Mesendoderm (in vitro differentiated cells): Measurements from ENCODE around the gene TECPR2.

Experiments
- DNase-seq: peaks from one replicate; pipeline ENCODE4 v3.0.0; 2013
- H2AK5ac ChIP-seq: 2 replicates; pipeline ENCODE4 v1.6.1; 2013; ENCODE audit warnings: low read length, inconsistent platforms
- H2BK120ac ChIP-seq: 2 replicates; pipeline ENCODE4 v1.6.1; 2013; ENCODE audit warnings: low read depth, mild to moderate bottlenecking, low read length, moderate library complexity, mixed read lengths
- H2BK15ac ChIP-seq: replicated peaks from 2 replicates; pipeline ENCODE4 v1.6.1; 2013; ENCODE audit warnings: low read depth, mild to moderate bottlenecking, moderate library complexity
- H2BK5ac ChIP-seq: 2 replicates; pipeline ENCODE4 v1.6.1; 2013; ENCODE audit warnings: low read length, inconsistent platforms
- H3K18ac ChIP-seq: 2 replicates; pipeline ENCODE4 v1.6.1; 2013; ENCODE audit warnings: mild to moderate bottlenecking, low read length, mixed read lengths
- H3K23ac ChIP-seq: one replicate; pipeline ENCODE4 v1.6.1; 2013; ENCODE audit warnings: low read length
- H3K27ac ChIP-seq: 2 replicates; pipeline ENCODE4 v1.5.1; 2013; ENCODE audit warnings: low read depth, mild to moderate bottlenecking, inconsistent platforms, low read length, moderate library complexity
- H3K27me3 ChIP-seq: 2 replicates; pipeline ENCODE4 v1.6.1; 2013; ENCODE audit warnings: low read length, control low read depth, mild to moderate bottlenecking, inconsistent platforms; ENCODE audit not compliant: insufficient read depth, poor library complexity
- H3K36me3 ChIP-seq: 2 replicates; pipeline ENCODE4 v1.6.1; 2013; ENCODE audit warnings: low read length, inconsistent platforms; ENCODE audit not compliant: control insufficient read depth, insufficient read depth
- H3K4ac ChIP-seq: one replicate; pipeline ENCODE4 v1.6.1; 2013; ENCODE audit warnings: low read depth, mild to moderate bottlenecking, low read length, moderate library complexity
- H3K4me1 ChIP-seq: 2 replicates; pipeline ENCODE4 v1.6.1; 2013; ENCODE audit warnings: low read depth, low read length, inconsistent platforms; ENCODE audit not compliant: control insufficient read depth
- H3K4me2 ChIP-seq: 2 replicates; pipeline ENCODE4 v1.6.1; 2013; ENCODE audit warnings: low read length
- H3K4me3 ChIP-seq: 2 replicates; pipeline ENCODE4 v1.5.1; 2013; ENCODE audit warnings: mild to moderate bottlenecking, low read length
- H3K56ac ChIP-seq: one replicate; pipeline ENCODE4 v1.6.1; 2013; ENCODE audit warnings: low read length
- H3K79me1 ChIP-seq: 2 replicates; pipeline ENCODE4 v1.6.1; 2013; ENCODE audit warnings: low read length, inconsistent platforms
- H3K79me2 ChIP-seq: 2 replicates; pipeline ENCODE4 v1.6.1; 2013; ENCODE audit warnings: mild to moderate bottlenecking, low read length; ENCODE audit not compliant: control insufficient read depth, insufficient read depth
- H3K9ac ChIP-seq: 2 replicates; pipeline ENCODE4 v1.6.1; 2013; ENCODE audit warnings: low read length, inconsistent platforms
- H4K5ac ChIP-seq: one replicate; pipeline ENCODE4 v1.6.1; 2013; ENCODE audit warnings: low read length
- H4K8ac ChIP-seq: one replicate; pipeline ENCODE4 v1.6.1; 2013; ENCODE audit warnings: low read depth, mild to moderate bottlenecking, control low read depth, low read length, moderate library complexity
- WGBS: extraction: QIAGEN DNeasy Blood & Tissue Kit; methylation state at CpG from one replicate; pipeline ENCODE4 v1.1.7; 2013; ENCODE audit warnings: low lambda C conversion rate, missing lambda C conversion rate; ENCODE audit not compliant: insufficient coverage; ENCODE audit errors: extremely low coverage; 5-methylcytosine and 5-hydroxymethylcytosine counted together

Gene TECPR2

GRCh38 chr14:102496958-102497744 is 134.4 kb downstream of the TECPR2 start:
- Histone ChIP-seq H3K56ac (no peak overlapping the region), H3K79me1 (no peaks in the 10 kb centered on the region), H4K5ac (no peak overlapping the region), H3K79me2 (no peaks in the 10 kb centered on the region), H3K4ac (no peak overlapping the region), H3K18ac (no peak overlapping the region), H4K8ac (no peak overlapping the region), H3K27ac (no peak overlapping the region), H2BK120ac (no peak overlapping the region), H3K4me1 (no peaks in the 10 kb centered on the region), H3K36me3 (no peaks in the 10 kb centered on the region), H3K27me3 (no peaks in the 10 kb centered on the region), H2BK5ac (no peak overlapping the region), H2BK15ac (no peak overlapping the region), H2AK5ac (no peak overlapping the region), H3K9ac (no peak overlapping the region), H3K4me2 (no peak overlapping the region), H3K4me3 (no peak overlapping the region), H3K23ac (no peak overlapping the region)
- no CpG with 5 or more reads among the region's 42 CpGs for WGBS
- no peak for DNase-seq

- no peaks in the 10 kb centered on the region for H3K79me1 ChIP-seq
- DNase-seq = peak; percentile 49
- no peak overlapping the region for H3K18ac ChIP-seq
- no peak overlapping the region for H3K4me3 ChIP-seq
- H3K23ac ChIP-seq = no peak overlapping the region
- H2BK15ac ChIP-seq = no peak overlapping the region
- no peak overlapping the region for H4K8ac ChIP-seq
- H3K9ac ChIP-seq = no peak overlapping the region
- WGBS = no CpG with 5 or more reads among the region's 30 CpGs
- no peaks in the 10 kb centered on the region for H3K4me1 ChIP-seq
- H3K4me2 ChIP-seq = no peak overlapping the region
- H3K27me3 ChIP-seq = no peaks in the 10 kb centered on the region
- no peak overlapping the region for H2AK5ac ChIP-seq
- no peaks in the 10 kb centered on the region for H3K79me2 ChIP-seq
- H2BK120ac ChIP-seq = no peak overlapping the region
- no peaks in the 10 kb centered on the region for H3K36me3 ChIP-seq
- no peak overlapping the region for H3K56ac ChIP-seq
- H4K5ac ChIP-seq = no peak overlapping the region
- H3K4ac ChIP-seq = no peak overlapping the region
- H3K27ac ChIP-seq = no peak overlapping the region
- H2BK5ac ChIP-seq = no peak overlapping the region
Measured at GRCh38 chr14:102497998-102498677, 135.4 kb downstream of the TECPR2 start.

- no peak for DNase-seq
- Histone ChIP-seq H3K79me1 (no peaks in the 10 kb centered on the region), H3K4me1 (no peaks in the 10 kb centered on the region), H3K9ac (no peak overlapping the region), H4K5ac (no peak overlapping the region), H3K4ac (no peak overlapping the region), H3K18ac (no peak overlapping the region), H2BK5ac (no peak overlapping the region), H2AK5ac (no peak overlapping the region), H3K23ac (no peak overlapping the region), H4K8ac (no peak overlapping the region), H3K56ac (no peak overlapping the region), H3K4me2 (no peak overlapping the region), H3K27me3 (no peaks in the 10 kb centered on the region), H3K79me2 (no peaks in the 10 kb centered on the region), H3K36me3 (no peaks in the 10 kb centered on the region), H3K27ac (no peak overlapping the region), H2BK120ac (no peak overlapping the region), H2BK15ac (no peak overlapping the region), H3K4me3 (no peak overlapping the region)
- 100% methylated on average over 6 of the region's 21 CpGs for WGBS
Measured at GRCh38 chr14:102498678-102499265, 136.0 kb downstream of the TECPR2 start.

GRCh38 chr14:102499401-102500157 is 136.8 kb downstream of the TECPR2 start:
- no peak overlapping the region for H3K4me3 ChIP-seq
- WGBS = no CpG with 5 or more reads among the region's 23 CpGs
- no peak overlapping the region for H2BK5ac ChIP-seq
- no peak overlapping the region for H3K18ac ChIP-seq
- no peak overlapping the region for H4K5ac ChIP-seq
- no peak overlapping the region for H2AK5ac ChIP-seq
- no peak overlapping the region for H3K4me2 ChIP-seq
- no peak overlapping the region for H3K23ac ChIP-seq
- no peaks in the 10 kb centered on the region for H3K79me1 ChIP-seq
- H2BK15ac ChIP-seq = no peak overlapping the region
- H3K9ac ChIP-seq = no peak overlapping the region
- H2BK120ac ChIP-seq = no peak overlapping the region
- no peak overlapping the region for H3K4ac ChIP-seq
- no peaks in the 10 kb centered on the region for H3K27me3 ChIP-seq
- no peak for DNase-seq
- no peaks in the 10 kb centered on the region for H3K4me1 ChIP-seq
- H3K27ac ChIP-seq = no peak overlapping the region
- no peak overlapping the region for H4K8ac ChIP-seq
- H3K56ac ChIP-seq = no peak overlapping the region
- no peaks in the 10 kb centered on the region for H3K36me3 ChIP-seq
- no peaks in the 10 kb centered on the region for H3K79me2 ChIP-seq

GRCh38 chr14:102500158-102500662 is 137.5 kb downstream of the TECPR2 start:
- no peaks in the 10 kb centered on the region for H3K79me1 ChIP-seq
- no peak overlapping the region for H3K9ac ChIP-seq
- no peaks in the 10 kb centered on the region for H3K4me1 ChIP-seq
- H3K27me3 ChIP-seq = no peaks in the 10 kb centered on the region
- H2BK15ac ChIP-seq = no peak overlapping the region
- WGBS = no CpG with 5 or more reads among the region's 14 CpGs
- no peaks in the 10 kb centered on the region for H3K36me3 ChIP-seq
- no peak overlapping the region for H3K27ac ChIP-seq
- H3K18ac ChIP-seq = no peak overlapping the region
- H3K56ac ChIP-seq = no peak overlapping the region
- H2AK5ac ChIP-seq = no peak overlapping the region
- H3K4me2 ChIP-seq = no peak overlapping the region
- no peak overlapping the region for H2BK120ac ChIP-seq
- no peak overlapping the region for H4K5ac ChIP-seq
- H4K8ac ChIP-seq = no peak overlapping the region
- H3K4ac ChIP-seq = no peak overlapping the region
- H3K23ac ChIP-seq = no peak overlapping the region
- no peak overlapping the region for H2BK5ac ChIP-seq
- H3K79me2 ChIP-seq = no peaks in the 10 kb centered on the region
- no peak overlapping the region for H3K4me3 ChIP-seq
- no peak for DNase-seq
